HG02981 (cell line): ENCODE results near the gene GAB1.

Source experiments
- ATAC-seq: cut with Tn5 transposase; IDR thresholded peaks from one replicate; pipeline ENCODE4 v1.9.1; 2021; ENCODE audit warnings: mild to moderate bottlenecking, moderate library complexity; ENCODE audit not compliant: unreplicated experiment

Gene GAB1

DNA sequence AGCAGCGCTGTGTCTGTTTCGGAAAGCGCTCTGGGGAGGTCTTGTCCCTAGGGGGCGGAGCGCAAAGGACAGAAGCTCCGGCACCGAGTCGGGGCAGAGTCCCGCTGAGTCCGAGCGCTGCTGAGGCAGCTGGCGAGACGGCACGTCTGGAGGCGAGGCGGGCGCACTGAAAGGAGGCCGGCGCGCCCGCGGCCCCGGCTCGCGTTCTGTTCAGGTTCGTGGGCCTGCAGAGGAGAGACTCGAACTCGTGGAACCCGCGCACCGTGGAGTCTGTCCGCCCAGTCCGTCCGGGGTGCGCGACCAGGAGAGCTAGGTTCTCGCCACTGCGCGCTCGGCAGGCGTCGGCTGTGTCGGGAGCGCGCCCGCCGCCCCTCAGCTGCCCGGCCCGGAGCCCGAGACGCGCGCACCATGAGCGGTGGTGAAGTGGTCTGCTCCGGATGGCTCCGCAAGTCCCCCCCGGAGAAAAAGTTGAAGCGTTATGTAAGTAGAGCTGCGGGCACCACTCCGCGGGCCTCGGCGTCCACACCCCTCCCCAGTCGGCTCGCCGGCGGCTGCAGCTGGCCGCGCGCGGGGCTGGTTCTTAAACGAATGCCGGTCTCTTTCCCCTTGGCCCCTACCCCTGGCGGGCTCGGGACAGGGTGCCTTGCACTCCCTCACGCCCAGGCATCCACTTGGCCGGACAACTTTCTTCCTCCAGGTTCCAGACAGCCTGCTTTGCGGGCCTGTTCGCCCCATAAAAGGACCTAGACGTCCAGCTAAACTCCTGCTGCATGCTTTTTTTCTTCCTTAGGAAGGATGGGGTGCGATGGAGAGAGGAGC lies at the start of gene GAB1:
Gene GAB1 (plus strand): TSS at position 96 of the 819 bp plus-strand sequence. CDS start 313 bp downstream, at position 409.
- peak; percentile 67 for ATAC-seq

DNA sequence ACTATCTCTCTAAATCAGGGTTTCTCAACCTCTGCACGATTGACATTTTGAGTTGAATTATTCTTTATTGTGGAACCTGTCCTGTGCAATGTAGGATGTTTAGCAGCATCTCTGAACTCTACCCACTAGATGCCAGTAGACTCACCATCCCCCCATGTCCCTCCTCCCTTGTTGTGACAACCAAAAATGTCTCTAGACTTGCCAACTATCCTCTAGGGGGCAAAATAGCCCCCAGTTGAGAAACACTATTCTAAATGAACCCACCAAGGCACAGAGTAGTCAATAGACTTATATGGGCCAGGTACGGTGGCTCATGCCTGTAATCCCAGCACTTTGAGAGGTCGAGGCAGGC lies 49.1 kb upstream of the GAB1 start:
- ATAC-seq = no peak

DNA sequence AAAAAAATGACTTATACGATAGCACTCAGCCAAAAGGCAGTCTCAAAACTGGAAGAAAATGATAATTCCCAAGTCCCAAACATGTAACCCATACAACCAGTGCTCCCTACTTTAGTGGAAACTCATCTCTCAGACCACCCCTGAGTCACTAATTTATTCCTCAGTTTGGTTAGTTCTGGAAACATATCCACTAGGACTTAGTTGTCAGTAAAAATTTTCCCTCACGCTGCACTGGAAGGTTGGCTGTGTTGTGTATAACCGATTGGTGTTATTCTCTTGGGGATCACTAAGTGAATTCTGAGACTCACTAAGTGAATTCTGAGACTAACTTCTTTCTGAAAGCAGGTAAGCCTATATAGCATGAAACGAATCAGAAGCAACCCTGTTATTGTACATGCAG lies 48.5 kb upstream of the GAB1 start:
- ATAC-seq = no peak

- no peak for ATAC-seq
These were observed 47.3 kb upstream of the GAB1 start for GRCh38 chr4:143289370-143289769.

- no peak for ATAC-seq
These were observed 45.4 kb upstream of the GAB1 start for GRCh38 chr4:143291314-143291713.

- ATAC-seq = no peak
These were observed 43.8 kb upstream of the GAB1 start for GRCh38 chr4:143292858-143293257.

DNA sequence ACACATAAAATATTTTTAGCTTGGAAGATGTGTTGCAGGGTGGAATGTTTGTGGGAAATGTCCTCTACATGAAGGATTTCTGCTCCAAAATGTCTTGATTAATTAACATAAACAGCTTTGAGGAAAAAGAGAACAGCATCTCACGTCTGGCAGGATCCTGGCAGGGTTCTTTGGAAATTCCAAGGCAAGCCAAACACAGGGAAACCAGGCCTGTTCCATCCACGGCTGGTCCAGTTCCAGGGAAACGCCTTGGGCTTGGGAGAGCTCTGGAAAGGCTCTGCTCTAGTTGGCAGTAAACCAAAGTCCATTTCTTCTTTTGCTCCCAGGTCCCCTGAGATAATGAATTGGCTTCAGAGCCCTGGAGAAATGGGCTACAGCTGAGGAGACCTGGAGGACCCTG lies 42.4 kb upstream of the GAB1 start:
- no peak for ATAC-seq

- no peak for ATAC-seq
These were observed 41.9 kb upstream of the GAB1 start for GRCh38 chr4:143294710-143295275.

DNA sequence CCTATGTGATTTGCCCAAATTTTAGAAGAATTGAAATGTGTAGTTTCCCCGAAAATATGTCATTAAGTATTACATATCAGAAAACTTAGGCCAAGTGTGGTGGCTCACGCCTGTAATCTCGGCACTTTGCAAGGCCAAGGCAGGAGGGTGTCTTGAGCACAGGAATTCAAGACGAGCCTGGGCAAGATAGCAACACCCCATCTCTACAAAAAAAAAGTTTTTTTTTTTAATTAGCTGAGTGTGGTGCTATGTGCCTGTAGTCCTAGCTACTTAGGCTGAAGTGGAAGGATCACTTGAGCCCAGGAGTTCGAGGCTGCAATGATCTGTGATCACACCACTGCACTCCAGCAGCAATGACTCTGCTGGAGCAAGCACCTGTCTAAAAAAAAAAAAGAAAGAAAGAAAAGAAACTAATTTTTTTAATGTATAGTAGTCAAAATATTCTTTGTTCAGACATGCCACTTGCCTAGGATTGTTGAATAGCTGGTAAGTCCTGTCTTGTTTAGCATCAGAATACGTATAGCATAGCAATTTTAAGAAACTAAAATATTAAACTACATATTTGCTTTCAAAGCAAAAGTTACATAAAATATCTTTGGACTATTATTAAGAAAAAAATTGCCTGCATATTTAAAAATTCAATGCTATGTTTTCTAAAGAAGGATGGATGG lies 40.1 kb upstream of the GAB1 start:
- ATAC-seq = no peak

DNA sequence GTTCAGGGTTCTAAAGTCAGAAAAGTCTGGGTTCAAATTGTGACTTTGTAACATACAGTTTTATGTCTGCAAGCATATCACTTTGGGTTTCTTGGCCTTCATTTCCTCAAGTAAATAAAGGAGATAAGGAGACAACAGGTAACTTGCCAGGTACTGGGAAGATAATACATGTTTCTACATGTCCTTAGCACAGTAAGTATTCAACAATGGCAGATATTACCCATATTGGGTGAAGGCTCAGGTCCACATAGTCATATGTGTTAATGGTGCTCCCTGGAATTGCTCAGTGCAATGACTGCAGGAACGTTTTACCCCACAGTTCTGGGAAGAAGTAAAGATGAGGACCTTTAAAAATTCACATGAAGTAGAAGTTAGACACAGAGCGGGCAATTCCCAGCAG lies 35.8 kb upstream of the GAB1 start:
- ATAC-seq = no peak

DNA sequence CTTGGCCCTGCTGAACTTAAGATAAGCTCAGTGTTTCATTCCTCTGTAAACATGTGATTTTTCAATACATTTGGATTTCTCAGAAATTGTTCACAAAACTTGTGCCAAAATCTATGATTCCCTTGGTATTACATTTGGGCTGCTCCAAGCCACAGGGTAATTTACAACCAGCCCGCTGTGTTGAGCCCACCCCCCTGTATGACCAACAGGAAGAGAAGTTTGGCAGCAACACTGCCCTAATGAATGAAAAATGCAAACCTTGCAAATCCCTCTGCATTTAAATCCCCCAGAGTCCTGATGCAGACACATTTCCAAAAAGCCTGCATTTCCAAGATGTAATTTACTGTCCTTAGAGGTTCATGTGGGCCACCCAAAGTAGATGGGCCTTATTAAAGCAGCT lies 34.1 kb upstream of the GAB1 start:
- ATAC-seq = no peak

- no peak for ATAC-seq
These were observed 29.9 kb upstream of the GAB1 start for GRCh38 chr4:143306788-143307187.

- no peak for ATAC-seq
These were observed 29.1 kb upstream of the GAB1 start for GRCh38 chr4:143307531-143307930.

GRCh38 chr4:143308377-143308776 lies 28.3 kb upstream of the GAB1 start:
- ATAC-seq = no peak

DNA sequence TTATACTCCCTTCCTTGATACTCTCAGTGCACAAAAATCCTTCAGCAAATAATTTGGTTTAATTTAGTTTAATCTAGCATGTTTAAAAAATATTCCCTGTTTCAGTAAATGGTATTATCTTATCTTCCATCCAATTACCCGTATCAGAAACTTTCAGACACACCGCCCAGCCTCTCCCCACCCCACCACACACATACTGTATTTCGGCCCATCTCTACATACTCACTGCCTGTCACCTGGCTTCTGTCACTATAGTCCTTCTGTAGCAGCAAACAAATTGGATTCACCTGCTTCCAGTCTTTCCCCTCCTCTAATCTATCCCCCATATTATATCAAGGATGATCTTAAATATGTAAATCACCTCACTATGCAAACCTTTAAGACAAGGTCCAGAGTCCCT lies 24.8 kb upstream of the GAB1 start:
- no peak for ATAC-seq

GRCh38 chr4:143313521-143313920 lies 23.2 kb upstream of the GAB1 start:
- no peak for ATAC-seq

GRCh38 chr4:143313996-143314395 lies 22.7 kb upstream of the GAB1 start:
- no peak for ATAC-seq

DNA sequence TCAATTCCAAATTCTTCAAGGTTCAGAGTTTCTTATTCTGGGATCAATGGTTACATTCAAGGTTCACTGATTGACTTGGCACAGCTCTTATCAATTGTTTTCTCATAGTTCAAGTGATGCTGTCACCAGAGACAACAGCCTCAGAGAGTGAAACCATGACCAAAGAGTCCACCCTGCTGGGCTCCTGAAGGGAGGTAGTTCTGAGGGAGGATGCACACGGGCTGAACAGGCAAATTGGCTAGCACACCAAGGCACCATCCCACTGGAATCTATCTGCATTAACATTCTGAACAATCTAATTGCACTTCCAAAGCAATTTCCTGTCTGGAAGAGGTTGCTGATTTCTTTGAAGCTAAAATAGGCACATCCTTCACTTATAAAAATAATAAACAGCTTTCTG lies 16.6 kb upstream of the GAB1 start:
- ATAC-seq = no peak

GRCh38 chr4:143326735-143327134 lies 9.9 kb upstream of the GAB1 start:
- no peak for ATAC-seq

GRCh38 chr4:143329985-143330384 lies 6.7 kb upstream of the GAB1 start:
- ATAC-seq = no peak

GRCh38 chr4:143335979-143336780 lies 496 bp upstream of the GAB1 start:
- peak; percentile 35 for ATAC-seq
